GM19193 (cell line): Measurements from ENCODE around the gene KLK5.
A peak's percentile ranks its signal among the peaks of the same experiment; 100 is the strongest.

Experiments used
- POLR2A ChIP-seq: IDR thresholded peaks from 4 replicates; pipeline ENCODE4 v1.6.1; 2011; ENCODE audit not compliant: insufficient read depth, insufficient read length; ENCODE audit errors: extremely low read depth

Gene KLK5

DNA sequence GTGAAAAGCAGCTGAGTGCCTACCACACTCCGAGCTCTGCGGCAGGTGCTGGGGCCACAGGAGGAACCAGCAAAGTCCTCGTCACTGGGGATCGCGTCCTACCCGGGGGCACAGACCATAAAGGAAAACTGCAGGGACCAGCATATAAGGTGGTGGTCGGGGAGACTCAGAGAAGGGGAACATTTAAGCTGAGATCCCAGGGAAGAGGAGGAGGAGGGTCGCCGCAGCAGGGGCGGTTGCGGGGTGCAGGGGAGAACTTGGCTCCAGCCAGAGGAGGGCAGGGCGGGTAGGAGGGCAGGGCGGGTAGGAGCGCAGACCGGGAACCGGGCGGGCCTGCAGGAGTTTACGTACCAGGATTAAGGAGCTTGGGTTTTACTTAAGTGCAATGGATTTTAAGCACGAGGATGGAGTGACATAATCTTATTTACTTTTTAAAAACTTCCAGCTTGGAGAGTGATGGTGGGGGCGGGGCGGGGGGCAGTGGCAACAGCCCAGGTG is 40.7 kb downstream of the KLK5 start:
- no peak for TF ChIP-seq POLR2A

DNA sequence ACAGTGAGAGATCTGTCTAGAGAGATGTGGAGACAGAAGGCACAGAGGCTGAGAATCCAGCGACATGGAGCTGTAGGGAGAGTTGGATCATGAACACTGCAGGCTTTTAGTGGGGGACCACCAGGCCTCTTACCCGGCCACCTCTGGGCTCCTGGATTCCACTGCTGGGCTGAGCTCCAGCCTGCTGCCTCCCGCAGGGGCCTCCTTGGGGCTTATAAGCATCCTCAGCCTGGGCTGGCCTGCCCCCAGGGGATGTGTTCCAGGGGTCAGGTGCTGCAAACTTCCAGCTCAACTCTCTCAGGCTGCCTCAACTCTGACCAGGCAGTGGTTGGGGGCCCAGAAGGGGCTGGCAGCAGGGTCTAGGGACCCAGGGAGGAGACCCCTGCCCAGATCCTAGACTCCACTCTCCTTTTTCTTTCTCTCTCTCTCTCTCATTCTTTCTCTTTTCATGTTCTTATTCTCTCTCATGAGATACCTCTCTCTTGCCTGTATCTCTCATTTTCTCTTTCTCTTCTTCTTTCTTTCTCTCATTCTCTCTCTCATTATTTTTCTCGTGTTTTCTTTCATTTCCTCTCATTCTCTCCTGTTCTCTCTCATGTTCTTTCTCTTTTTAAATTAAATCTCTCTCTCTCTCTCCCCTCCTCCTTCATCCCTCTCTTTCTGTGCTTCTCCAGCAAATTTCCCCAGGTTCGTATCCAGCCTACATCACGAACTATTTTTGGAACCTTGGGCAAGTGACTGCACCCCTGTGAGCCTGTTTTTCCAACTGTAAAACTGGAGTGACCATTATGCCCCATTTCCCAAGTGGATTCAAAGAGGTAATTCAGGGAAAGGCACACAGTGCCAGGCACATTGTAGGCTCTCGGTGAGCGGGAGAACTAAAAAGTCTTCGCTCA is 41.4 kb downstream of the KLK5 start, which contains the start of gene KLK4:
TSS of gene KLK4 (minus strand) at position 190 of the 896 bp plus-strand sequence. CDS start 657 bp downstream, outside the sequence.
- no peak for TF ChIP-seq POLR2A

GRCh38 chr19:50910722-50911121 is 42.1 kb downstream of the KLK5 start:
- TF ChIP-seq POLR2A: no peak

GRCh38 chr19:50909240-50910070 is 43.4 kb downstream of the KLK5 start:
- no peak for TF ChIP-seq POLR2A

DNA sequence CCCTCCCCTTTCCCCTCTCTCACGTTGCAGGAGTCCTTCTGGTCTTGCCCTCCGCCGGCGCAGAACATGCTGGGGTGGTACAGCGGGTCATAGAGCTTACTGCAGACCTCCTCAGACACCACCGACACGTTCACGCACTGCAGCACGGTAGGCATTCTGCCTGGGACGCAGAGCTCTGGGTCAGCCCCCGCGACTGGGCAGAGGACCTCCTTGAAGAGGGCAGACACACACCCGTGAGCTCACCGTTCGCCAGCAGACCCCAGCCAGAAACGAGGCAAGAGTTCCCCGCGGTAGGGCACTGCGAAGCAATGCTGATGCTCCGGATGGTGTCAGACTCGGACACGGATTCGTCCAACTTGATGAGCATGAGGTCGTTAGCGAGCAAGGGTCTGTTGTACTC is 44.5 kb downstream of the KLK5 start:
- no peak for TF ChIP-seq POLR2A

GRCh38 chr19:50906217-50906616 is 46.6 kb downstream of the KLK5 start:
- no peak for TF ChIP-seq POLR2A

- no peak for TF ChIP-seq POLR2A
Observed at GRCh38 chr19:50902640-50903039, 50.2 kb downstream of the KLK5 start.

GRCh38 chr19:50899569-50899968 is 53.3 kb downstream of the KLK5 start:
- TF ChIP-seq POLR2A: no peak

DNA sequence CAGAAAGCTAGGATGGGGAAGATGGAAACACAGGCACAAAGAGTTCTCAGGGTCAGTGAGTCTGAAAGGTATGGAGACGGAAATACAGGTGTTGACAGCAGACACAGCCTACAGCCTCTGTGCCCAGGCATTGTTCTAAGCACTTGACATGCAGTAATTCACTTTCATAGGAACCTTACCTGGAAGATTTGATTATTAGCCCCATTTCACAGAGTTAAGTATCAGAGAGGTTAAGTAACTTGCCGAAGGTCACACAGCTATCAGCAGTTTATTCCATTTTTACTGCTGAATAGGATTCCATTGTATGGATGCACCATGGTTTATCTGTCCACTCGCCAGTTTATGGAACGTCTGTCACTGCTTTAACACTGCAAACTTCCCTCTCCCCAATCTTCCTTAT is 54.8 kb downstream of the KLK5 start:
- no peak for TF ChIP-seq POLR2A

DNA sequence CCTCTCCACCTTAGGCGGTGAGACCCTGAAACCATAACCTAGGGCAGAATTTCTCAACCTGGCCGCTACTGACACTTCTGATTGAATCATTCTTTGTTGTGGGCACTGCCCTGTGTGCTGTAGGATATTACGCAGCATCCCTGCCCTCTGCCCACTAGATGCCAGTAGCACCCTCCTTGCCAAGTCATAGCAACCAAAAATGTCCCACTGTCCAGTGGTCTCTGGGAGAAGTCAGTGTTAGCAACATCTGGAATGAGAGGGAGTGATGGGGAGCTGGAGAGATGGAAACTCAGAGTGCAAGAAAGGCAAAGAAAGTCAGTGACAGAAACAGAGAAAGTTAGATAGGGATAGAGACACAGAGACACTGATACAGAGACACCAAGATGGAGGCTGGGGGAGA is 55.2 kb downstream of the KLK5 start:
- no peak for TF ChIP-seq POLR2A

- TF ChIP-seq POLR2A: no peak
Observed at GRCh38 chr19:50897191-50897607, 55.6 kb downstream of the KLK5 start.

- peak; percentile 35 for TF ChIP-seq POLR2A
Observed at GRCh38 chr19:50896591-50897190, 56.1 kb downstream of the KLK5 start.

DNA sequence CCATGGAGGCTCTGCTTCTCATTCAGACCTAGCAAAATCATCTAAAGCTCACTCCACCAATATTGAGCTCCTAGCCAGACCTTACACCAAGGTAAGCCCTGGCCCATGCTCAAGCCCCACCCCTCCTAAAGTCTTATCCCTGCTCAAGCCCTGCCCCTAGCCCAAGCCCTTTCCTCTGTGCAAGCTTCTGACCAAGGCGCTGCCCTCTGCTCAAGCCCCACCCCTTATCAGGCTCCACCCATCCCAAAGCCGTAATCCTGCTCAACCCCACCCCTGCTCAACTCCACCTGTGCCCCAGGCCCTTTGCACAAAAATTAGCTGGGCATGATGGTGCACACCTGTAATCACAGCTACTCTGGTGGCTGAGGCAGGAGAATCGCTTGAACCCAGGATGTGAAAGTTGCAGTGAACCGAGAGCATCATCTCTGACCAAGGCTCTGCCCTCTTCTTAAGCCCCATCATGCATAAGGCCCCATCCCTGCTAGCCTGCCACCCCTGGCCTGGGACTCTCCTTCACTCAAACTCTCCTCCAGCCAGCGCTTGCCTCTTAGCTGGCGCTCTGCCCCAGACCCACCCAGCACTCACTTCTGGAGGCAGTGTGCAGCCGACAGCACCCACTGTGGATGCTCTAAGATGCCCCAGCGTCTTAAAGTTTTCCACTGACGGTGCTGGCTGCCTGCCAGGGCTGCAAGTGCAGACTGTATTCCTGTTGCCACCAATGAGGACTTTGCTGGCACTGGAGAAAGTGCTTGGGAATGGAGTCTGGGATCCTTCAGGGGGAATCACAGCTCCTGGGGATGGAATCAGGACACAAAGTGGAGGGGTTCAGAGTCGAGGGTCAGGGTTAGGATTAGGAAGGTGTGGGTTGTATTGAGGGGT is 58.1 kb downstream of the KLK5 start:
- TF ChIP-seq POLR2A: no peak
